Brain microvascular endothelial cell (primary cell): Measurements from ENCODE around the gene CCDC178.
A peak's percentile ranks its signal among the peaks of the same experiment; 100 is the strongest.

ENCODE experiments used
- DNase-seq: peaks from one replicate; pipeline ENCODE4 v3.0.0-alpha.2; 2020
- H3K27ac ChIP-seq: fragments of 250-450 bp; sonication (Bioruptor Pico); 2 replicates; pipeline ENCODE4 v1.5.1; 2020; ENCODE audit warnings: mild to moderate bottlenecking, moderate library complexity
- H3K27me3 ChIP-seq: fragments of 250-450 bp; sonication (Bioruptor Pico); replicated peaks from 2 replicates; pipeline ENCODE4 v1.5.1; 2020; ENCODE audit warnings: mild to moderate bottlenecking
- H3K36me3 ChIP-seq: fragments of 250-450 bp; sonication (Bioruptor Pico); replicated peaks from 2 replicates; pipeline ENCODE4 v1.5.1; 2020; ENCODE audit warnings: mild to moderate bottlenecking
- H3K4me3 ChIP-seq: 2 replicates; pipeline ENCODE4 v1.5.1; 2011; ENCODE audit warnings: low read depth, mild to moderate bottlenecking, control low read depth, low read length, moderate library complexity
- CTCF ChIP-seq: IDR thresholded peaks from 2 replicates; pipeline ENCODE4 v1.5.1; 2011; ENCODE audit warnings: low read depth, mild to moderate bottlenecking, moderate library complexity, low read length, control low read depth, inconsistent platforms; ENCODE audit errors: missing control alignments
- in situ Hi-C: cut with HindIII; loops from 2 replicates; pipeline ENCODE4 v1.10.0; 2017; ENCODE audit warnings: low sequenced_read_pairs, low pct_ligation_motif_present

CCDC178 gene

DNA sequence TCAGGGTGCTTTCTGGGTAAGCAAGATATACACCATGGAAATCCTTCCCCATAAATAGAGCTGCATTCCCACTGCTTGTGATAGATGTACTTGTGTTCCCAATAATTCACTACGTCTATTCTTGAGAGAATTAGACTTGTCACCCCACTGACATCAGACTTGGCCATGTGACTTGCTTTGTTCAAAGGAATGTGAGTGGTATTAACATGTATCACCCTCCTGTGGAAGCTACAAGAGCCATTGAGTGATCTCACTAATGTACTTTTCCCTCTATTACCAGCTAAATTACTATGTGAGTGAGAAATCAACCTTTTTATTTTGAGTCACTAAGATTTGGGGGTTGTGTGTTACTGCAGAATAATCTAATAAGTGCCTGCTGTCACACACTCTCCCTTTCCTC is 176.0 kb downstream of the CCDC178 start:
- no peak for DNase-seq
- TF ChIP-seq CTCF = no peak
- Histone ChIP-seq H3K4me3 (no peak overlapping the region), H3K36me3 (no peaks in the 10 kb centered on the region), H3K27me3 (no peaks in the 10 kb centered on the region), H3K27ac (no peak overlapping the region)
- in situ Hi-C loops = no loop called here

- in situ Hi-C loops = no loop called here
- DNase-seq = no peak
- no peaks in the 10 kb centered on the region for H3K36me3 ChIP-seq
- no peak overlapping the region for H3K4me3 ChIP-seq
- TF ChIP-seq CTCF = no peak
- H3K27ac ChIP-seq = no peak overlapping the region
- H3K27me3 ChIP-seq = no peaks in the 10 kb centered on the region
These were observed 201.2 kb downstream of the CCDC178 start for GRCh38 chr18:33239298-33239697.

DNA sequence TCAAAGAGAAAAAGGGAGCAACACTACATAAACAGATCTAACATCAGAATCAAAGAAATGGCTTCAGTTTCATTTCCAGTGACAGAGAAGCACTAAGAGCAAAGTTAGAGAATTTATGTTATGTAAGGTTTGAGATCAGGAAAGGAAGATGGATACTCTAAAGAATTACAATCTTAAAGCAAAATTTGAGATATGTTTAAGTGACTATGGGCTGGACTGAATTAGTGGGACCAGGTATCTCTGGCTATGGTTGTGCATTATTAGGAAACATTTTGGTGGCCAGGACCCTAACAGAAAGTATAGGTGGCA is 208.2 kb downstream of the CCDC178 start:
- Histone ChIP-seq H3K4me3 (no peak overlapping the region), H3K36me3 (no peaks in the 10 kb centered on the region), H3K27ac (no peak overlapping the region), H3K27me3 (no peaks in the 10 kb centered on the region)
- in situ Hi-C loops = no loop called here
- no peak for TF ChIP-seq CTCF
- DNase-seq = no peak

GRCh38 chr18:33231474-33232317 is 208.8 kb downstream of the CCDC178 start:
- H3K27ac ChIP-seq = no peak overlapping the region
- H3K4me3 ChIP-seq = no peak overlapping the region
- H3K36me3 ChIP-seq = no peaks in the 10 kb centered on the region
- peak; percentile 96 for TF ChIP-seq CTCF
- in situ Hi-C loops = no loop called here
- peak; percentile 59 for DNase-seq
- H3K27me3 ChIP-seq = no peaks in the 10 kb centered on the region

DNA sequence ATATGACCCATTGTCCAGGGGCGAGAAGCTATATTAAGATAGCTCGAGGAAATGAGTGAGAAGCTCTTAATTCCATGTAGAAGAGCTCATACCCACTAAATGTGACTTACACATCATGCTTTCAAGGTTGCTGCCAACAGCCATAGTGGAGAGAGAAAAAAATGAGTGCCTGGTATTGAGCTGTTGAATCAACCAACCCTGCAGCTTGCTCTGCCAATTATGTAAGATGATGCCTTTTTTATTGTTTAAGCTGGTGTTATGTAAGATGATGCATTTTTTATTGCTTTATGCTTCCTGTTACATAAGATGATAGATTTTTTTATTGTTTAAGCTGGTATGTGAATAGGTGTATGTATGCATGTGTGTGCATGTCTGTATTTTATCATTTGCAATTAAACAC is 228.2 kb downstream of the CCDC178 start:
- Histone ChIP-seq H3K4me3 (no peak overlapping the region), H3K27me3 (no peaks in the 10 kb centered on the region), H3K27ac (no peak overlapping the region), H3K36me3 (no peaks in the 10 kb centered on the region)
- in situ Hi-C loops = no loop called here
- DNase-seq = no peak
- TF ChIP-seq CTCF = no peak
